Heart left ventricle (tissue), 13 donors: Measurements from ENCODE around the gene ADGRB2.

Experiments used
- CTCF ChIP-seq, 12 donors: fragments of 200-600 bp; sonication (generic) in 4 of 12; IDR thresholded peaks; one replicate each; pipeline versions ENCODE4 v1.5.0 to v1.8.0; 2018 to 2022; ENCODE audit warnings: antibody characterized with exemption in 12 of 12, mild to moderate bottlenecking in 5 of 12
- POLR2A ChIP-seq, 2 donors: fragments of 450-650 bp; IDR thresholded peaks; one replicate each; pipeline ENCODE4 v1.6.1; 2017; ENCODE audit warnings: antibody characterized with exemption in 2 of 2, mild to moderate bottlenecking in 2 of 2, moderate library complexity in 2 of 2
- donor health status: ischemic (EF 13 %, LVEDD 7.1; RV severe dilation, severe dysfunction).
- donor health status: DM: no; HTN: yes; CAD: no.
- donor health status: DM: no; HTN: no; CAD: no.
- donor health status: ischemic (EF 25% LVEDD 6.9; RV normal size, moderate dysfunction).
- donor health status: ischemic (EF 25% LVEDD 5.7; RV mildly dilated, moderate dysfunction).
- donor health status: ischemic (EF 35%, LVEDD 5.7; RV mildly dilated, moderate dysfunction).
- donor health status: nonischemic (EF 11% LVEDD 7.7; RV severe dilation, severe dysfunction).
- donor health status: DM: yes; HTN: yes; CAD: no.
- donor health status: PGD.
- donor health status: ischemic (EF 29% LVEDD 5.4; RV normal size, mild dysfunction).
- donor health status: nonischemic (EF 23%, LVEDD 6.1; RV moderate dilation, normal function).

GRCh38 chr1:31795801-31796621 lies 31.9 kb upstream of the ADGRB2 start:
- TF ChIP-seq POLR2A (IDR thresholded peaks at IDR 0.05): no peak
- TF ChIP-seq CTCF (IDR thresholded peaks at IDR 0.05): no peak
